GM19238 (cell line): ENCODE data around the gene FOXK1.

Experiments
- DNase-seq: peaks from one replicate; pipeline ENCODE4 v3.0.0; 2011; ENCODE audit warnings: low spot score; ENCODE audit not compliant: insufficient read length

Gene FOXK1

DNA sequence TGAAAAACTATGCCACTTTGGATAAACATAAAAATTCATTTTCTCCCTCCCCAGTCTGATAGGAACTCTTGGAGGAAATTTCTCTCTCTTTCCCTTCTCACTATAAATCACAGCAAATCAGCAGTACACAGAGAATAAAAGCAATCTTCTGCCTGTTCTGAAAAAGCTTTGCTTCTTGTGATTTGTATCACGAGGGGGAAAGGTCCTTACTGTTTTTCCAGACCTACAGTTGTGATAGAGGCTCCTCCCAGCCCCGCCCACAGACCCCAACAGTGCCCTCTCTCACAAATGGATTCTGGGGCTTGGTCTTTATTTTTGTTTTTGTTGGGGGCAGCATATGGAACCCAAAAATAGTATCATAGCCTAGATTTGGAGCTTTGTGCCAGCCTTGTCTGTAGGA is 12.2 kb downstream of the FOXK1 start:
- DNase-seq: no peak

DNA sequence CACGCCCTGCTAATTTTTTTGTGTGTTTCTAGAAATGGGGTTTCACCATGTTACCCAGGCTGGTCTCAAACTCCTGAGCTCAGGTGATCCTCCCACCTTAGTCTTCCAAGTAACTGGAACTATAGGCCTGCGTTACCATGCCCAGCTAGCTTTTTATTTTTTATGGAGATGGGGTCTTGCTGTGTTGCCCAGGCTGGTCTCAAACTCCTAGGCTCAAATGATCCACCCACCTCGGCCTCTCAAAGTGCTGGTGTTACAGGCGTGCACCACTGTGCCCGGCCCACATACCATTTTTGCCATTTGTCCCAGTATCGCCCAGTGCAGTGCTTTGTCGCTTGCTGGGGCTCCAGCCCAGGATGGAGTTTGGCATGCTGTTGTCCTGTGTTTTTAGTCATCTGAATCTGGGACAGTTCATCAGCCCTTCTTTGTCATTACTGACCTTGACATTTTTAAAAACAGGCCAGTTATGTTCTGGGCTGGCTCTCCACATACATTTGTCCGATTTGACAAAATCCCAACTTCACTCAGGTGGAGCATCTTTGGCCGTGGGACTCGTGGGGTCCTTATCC is 16.7 kb downstream of the FOXK1 start:
- no peak for DNase-seq

DNA sequence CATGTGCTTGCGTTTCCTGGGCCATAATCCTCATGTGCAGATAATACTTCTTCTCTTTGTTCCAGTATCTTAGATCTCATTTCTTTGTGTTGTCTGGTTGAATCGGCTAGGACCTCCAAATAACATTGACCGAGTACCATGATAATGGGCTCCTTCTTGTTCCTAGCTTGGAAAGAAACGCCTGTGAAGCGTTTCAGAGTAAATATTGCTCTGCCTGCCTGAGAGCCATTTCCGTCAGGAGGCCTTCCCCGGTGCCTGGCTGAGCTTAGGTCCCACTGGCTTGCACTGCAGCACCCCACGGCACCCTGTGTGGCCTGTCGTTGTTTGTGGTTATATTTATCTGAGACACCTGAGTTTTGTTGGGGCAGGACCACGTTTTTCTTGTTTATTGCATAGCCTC is 17.7 kb downstream of the FOXK1 start:
- no peak for DNase-seq

DNA sequence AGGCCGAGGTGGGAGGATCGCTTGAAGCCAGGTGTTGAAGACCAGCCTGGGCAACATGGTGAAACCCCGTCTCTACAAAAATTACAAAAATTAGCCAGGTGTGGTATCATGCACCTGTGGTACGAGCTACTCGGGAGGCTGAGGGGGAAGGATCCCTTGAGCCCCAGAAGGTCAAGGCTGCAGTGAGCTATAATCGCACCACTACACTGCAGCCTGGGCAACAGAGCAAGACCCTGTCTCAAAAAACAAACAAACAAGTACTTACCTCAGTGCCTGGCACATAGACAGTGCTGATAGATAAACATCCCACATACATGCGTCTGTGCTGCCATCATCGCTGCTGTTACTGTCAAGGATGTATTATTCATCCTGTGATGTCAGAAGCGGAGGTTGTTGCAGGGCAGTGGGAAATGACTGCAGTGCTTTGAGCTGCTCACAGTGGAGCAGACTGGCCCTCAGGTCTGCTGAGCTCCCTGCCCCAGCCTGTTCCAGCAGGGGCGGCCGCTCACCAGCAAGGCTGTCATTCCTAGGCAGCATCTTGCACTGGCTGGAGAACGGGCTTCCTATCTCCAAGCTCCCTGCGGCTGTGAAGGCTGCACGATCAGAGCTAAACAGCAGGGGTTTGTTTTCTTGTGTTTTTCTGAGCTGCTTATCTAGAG is 18.6 kb downstream of the FOXK1 start:
- DNase-seq: no peak

DNA sequence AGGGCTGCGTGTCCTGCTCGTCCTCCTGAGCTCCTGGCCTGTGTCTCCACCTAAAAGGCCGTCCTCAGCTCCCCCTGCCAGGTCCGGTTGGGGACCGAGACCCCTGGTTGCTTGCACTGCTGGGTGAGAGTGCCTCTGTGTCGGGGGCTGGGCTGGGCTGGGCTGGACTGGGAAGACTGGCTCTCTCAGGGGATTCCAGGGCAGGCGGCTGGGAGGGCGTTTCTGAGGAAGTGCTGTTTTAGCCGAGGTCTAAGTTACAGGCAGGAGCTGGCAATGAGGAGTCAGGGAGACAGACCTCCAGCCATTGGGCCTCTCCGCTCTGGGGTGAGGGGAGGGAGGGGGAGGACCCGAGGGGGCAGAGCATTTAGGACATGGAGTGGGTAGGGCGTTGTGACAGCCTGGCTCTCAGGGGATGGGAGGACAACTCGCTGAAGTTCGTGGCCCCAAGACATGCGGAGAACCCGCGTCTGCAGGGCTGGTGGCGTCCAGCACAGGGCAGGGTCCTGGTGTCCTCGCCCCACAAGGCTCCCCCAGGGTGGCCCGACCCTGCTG is 20.9 kb downstream of the FOXK1 start:
- DNase-seq: no peak

DNA sequence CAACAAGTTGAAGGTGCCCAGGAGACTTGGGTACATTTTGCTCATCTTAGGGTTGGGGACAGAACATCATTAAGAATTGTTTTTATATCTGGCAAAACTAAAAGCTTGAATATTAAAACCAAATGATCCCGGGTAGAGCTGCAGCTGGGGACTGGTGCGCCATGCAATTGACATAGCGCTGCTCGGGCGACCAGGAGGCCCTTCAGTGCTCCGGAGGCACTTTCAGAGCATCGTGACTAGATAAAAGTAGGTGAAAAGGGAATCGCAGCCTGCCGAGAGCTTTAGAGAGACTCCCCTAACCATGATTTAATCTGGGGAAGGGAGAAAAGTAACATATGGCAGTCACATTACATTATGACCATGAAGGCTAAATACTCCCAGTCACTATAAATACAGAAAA is 21.4 kb downstream of the FOXK1 start:
- no peak for DNase-seq

DNA sequence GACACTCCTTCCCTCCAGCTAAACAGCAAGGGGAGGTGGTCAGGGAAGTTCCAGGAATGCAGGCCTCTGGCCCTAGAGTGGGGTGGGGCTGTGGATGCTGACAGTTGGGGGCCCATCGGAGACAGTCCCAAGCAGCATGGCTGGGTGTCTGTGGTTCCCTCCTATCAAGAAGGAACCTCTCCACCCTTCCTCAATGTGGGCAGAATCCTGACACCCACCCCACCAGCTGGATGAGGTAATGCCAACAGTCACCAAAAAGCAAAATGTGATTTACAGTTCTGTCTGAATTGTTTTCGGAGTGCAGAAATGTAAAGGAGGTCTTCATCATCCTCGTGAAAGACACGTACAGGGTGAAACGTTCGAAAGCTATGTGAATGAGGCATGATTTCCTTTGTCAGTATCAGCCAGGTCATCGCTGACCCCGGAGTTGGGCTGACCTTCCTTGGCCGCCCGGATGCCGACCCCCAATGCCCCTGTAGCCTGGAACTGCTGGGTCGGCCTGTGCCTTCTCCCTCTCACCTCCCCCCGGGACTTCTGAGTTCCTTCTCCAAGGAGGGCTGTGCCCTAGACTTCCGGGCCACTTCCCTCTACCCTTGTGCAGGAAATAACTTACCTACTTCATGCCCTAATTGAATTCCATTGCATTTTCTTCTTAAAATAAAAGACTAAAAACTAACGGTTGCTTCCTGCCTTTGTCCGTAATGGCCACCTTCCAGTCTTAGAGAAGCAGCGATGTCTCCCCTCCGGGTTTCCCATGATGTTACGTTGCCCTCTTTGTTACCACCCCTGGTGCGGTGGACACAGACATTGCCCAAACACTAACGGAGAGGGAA is 24.5 kb downstream of the FOXK1 start:
- no peak for DNase-seq

DNA sequence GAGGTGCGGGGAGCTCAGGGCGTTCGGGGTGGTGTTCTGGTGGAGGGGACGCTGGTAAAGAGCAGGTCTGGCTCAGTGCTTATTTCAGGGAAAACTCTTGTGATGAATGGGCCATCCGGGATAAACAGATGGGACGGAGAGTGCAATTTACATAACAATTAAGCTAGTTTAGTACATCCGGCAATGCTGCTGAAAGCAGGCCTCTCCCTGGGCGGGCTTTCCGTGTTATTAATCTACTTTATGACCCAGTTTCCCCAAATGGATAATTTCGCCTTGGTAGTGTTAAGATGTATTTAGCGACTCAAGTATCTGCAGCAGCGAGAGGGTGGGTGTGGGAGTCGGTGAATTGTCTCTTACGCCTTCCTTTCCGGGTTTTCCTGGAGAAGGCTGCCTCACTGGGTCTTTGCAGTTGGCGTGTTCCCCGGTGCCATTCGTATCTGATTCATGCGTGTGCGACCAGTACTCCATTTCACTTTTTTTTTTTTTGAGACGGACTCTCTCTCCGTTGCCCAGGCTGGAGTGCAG is 25.2 kb downstream of the FOXK1 start:
- DNase-seq: no peak

DNA sequence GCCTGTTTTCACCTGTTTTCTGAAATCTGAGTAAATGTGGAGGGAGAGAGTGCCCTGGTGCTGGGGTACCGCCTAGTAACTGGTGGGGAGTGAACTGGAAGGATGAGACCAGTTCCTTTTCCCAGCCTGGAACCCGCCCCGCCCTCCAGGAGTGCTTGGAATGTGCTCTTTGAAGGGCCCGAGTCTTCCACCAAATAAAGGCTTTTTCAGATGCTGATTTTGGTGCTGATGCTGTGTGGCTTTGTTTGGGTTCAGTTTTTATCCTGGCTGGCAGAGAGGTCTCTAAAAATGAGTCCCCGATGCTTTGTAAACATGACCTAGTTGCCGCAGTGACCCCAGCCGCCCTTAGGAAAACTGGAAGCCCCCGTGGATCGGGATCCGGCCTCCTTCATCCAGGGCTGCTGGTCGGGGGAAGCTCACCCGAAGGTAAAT is 25.9 kb downstream of the FOXK1 start:
- no peak for DNase-seq

DNA sequence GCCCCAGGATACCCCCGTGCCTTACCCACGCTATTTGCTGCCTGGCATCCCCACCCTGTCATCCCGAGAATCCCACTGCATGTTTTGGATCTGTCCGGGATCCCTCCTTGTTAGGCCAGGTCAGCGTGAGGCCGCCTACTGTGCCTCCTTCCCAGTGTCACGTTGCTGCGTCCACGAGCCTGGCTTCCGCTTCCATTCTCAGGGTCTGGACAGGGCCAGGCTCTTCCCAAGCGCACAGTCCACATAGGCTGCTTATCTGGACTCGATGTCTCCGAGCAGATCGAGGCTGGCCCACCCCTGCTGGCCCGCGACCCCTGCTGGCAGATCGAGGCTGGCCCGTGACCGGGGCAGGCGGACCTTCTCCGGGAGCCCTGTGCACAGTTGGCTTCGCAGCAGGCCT is 27.1 kb downstream of the FOXK1 start:
- DNase-seq: no peak

DNA sequence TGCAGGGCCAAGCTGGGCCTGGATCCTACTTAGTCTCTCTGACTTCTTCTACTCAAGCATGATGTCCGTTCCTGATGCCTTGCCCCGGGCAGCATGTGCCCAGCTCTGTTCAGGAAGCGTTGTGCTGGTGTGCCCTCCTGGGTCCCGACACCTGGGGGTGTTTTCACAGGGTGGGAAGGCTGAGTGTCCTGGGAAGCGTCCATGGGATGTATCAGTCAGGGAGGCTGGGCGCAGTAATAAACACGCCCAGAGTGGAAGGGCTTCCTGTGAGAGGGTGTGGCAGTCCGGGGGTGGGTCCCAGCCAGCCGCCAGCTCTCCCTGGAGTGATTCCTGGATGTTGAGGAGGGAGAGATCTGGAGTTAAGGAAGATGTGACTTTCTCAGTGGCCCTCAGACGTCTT is 29.0 kb downstream of the FOXK1 start:
- DNase-seq: no peak

DNA sequence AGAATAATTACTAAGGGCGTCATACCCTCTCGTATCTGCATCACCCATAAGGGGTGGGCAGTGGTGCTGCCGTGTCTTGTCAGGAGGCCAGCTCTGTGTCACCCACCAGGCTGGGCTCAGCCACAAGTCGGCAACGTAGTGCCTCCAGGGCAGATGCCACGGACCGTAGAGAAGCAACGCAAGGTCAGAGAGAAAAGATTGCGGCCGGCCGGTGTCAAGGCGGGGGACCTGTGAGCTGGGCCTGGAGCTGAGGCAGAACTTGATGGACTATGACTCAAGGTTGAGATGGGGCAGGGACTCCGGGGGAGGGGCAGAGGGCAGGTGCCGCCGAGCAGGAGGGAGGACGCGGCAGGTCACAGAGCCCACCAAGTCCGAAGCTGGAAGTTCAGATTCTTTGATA is 29.5 kb downstream of the FOXK1 start:
- DNase-seq: no peak

DNA sequence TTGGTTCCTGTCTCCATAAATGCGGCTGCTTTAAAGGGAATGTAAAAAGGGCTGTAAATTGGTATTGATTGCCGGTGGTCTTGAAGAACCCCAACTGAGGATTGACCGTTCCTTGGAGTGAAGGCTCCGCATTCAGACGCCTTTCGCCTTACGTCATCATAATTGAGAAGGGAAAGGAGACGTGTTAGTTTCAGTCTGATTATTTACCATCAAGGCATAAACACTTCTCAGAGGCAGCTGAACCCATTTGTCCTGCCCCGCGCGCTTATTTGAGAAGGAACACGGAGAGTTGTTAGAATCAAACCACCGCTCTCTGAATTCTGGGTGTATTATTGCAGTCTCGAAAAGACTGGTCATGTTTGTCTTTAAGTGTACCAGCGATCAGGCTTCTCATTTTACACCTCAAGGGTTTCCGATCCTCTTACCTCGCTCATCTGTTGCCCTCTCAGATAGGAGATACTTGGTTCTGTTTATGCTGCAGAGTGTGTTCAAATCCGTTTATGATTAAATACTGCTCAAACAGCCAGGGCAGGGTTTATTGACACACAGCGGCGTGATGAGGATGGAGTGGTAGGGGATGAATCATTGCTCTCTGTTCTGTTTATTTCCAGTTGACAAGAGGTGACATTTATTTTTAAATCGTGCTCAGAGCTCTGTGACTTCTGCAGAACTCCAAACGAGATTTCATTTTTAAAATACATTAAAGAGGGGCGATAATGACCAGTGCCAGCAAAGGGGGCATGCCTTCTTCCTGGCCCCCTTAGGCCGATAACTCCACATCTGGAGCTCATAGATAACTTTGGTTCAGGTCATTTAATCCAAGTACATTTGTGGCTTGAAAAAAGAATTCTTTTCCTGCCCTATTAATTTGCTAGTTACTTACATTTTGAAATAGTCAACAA is 30.4 kb downstream of the FOXK1 start:
- no peak for DNase-seq

DNA sequence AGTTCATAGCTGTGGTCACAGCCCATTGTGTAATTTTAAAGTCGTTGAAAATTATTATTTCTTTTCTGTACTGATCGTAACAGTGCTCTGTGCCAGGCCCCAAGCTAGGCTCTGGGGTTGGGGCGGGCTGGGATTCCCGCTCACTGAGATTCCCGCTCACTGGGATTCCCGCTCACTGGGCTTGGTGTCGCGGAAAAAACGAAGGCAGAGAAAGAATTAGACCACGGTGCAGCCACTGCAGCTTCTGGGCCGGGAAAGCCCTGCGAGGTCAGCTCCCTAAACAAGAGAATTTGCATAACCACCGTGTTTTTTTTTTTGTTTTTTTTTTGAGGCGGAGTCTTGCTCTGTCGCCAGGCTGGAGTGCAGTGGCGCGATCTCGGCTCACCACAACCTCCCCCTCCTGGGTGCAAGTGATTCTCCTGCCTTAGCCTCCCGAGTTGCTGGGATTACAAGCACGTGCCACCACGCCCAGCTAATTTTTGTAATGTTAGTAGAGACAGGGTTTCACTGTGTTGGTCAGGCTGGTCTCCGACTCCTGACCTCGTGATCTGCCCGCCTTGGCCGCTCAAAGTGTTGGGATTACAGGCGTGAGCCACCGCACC is 31.2 kb downstream of the FOXK1 start:
- DNase-seq: no peak

DNA sequence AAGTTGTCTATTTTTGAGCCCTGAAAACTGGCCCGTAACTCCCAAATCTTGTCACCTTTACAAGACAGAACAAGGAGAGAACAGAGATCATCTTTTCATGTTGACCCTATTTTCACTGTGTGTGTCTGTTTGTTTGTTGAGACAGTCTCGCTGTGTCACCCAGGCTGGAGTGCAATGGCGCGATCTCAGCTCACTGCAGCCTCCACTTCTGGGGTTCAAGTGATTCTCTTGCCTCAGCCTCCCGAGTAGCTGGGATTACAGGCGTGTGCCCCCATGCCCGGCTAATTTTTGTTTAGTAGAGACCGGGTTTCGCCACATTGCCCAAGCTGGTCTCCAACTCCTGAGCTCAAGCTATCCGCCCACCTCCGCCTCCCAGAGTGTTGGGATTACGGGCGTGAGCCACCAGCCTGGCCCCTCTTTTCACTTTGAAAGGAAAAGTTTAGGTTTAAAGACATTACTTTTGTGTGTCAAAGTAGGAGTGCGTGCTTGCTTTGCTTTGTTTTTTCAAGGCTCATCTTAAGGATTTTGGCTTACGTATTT is 32.1 kb downstream of the FOXK1 start:
- DNase-seq: no peak

DNA sequence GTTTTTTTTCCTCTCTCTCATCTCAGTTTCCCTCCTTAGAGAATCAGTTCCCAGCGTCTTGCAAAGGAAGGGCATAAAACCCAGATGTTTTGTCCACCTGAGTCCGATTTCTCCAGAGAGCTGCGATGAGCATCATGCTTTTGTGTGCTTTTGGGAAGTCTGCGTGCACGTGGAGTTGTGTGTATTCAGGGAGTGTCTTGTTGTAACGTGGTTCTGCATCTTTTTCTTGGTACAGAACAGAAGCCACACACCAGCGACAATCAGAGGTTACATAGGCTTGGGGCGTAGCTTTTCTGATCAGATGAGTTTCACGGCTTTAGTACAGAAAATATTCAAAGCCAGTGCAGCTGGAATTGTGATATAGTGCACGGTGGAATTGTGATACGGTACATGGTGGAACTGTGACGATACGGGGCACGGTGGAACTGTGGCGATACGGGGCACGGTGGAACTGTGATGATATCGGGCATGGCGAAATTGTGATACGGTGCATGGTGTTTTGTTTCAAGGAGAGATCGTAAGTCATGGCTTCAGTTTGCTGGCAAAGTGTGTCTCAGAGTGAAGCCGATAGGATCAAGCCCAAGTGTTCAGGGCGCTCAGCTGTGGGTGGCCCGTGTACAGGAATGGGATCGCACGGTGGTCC is 32.8 kb downstream of the FOXK1 start:
- no peak for DNase-seq

DNA sequence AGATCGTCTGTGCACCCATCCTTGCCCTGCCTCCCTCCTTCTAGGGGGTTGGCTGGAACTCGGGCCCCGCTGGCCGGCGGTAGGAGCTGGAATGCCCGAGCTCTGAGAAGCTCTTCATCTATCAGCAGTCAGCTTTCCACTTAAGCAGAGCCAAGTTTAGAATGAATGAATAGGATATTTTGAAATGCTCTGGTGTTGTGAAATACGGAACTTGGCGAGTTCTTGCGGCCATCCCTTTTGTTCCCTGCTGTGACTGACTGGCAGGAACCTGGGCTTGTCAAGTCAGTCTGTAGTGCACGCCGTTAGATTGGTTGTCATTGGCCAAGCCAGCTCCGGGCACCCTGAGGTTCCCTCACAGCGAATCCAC is 33.3 kb downstream of the FOXK1 start:
- DNase-seq: no peak

DNA sequence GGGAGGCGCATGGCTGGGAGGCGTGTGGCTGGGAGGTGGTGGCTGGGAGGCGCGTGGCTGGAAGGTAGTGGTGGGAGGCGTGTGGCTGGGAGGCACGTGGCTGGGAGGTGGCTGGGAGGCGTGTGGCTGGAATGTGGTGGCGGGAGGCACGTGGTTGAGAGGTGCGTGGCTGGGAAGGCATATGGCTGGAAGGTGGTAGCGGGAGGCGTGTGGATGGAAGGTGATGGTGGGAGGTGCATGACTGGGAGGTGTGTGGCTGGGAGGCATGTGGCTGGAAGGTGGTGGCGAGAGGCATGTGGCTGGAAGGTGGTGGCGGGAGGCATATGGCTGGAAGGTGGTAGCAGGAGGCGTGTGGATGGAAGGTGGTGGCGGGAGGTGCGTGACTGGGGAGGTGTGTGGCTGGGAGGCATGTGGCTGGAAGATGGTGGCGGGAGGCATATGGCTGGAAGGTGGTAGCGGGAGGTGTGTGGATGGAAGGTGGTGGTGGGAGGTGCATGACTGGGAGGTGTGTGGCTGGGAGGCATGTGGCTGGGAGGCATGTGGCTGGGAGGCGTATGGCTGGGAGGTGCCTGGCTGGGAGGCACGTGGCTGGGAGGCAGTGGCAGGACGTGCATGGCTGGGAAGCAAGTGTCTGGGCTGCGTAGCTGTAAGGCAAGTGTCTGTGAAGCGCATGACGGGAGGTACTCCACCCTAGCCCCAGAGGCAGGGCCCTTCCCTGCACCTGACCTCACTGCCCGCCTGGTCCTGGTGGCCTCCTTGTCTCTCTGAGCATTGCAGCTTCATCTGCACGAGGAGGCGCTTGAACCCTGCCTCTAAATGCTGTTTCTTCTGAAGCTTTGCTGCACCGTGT is 35.1 kb downstream of the FOXK1 start:
- no peak for DNase-seq

DNA sequence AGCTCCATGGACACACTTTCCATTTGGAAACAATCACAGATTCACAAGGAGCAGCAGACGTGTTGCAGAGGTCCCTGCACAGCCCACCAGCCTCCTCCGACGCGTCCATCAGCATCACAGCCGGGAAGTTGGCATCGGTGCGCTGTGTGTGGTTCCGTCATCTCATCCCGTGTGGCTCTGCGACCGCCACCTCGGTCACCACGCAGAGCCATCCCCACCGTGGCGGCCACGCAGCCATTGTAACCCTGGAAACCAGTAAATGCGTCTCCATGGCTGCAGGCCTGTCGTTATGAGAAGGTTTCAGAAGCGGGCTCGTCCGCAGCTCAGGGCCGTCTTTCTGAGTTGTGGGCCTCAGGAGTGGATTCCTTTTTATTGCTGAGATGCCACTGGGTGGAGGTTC is 36.0 kb downstream of the FOXK1 start:
- no peak for DNase-seq
